22Rv1 (cell line): ENCODE measurements around the gene FAM98A.

Experiments
- CTCF ChIP-seq: fragments of 450-650 bp; IDR thresholded peaks from 2 replicates; pipeline ENCODE4 v1.5.1; 2017; ENCODE audit warnings: mild to moderate bottlenecking
- ZFX ChIP-seq: fragments of 450-650 bp; IDR thresholded peaks from 2 replicates; pipeline ENCODE4 v1.6.1; 2017; ENCODE audit warnings: antibody characterized with exemption, borderline replicate concordance

GRCh38 chr2:33577084-33577483 lies 22.0 kb downstream of the FAM98A start:
- no peak for TF ChIP-seq CTCF
- TF ChIP-seq ZFX: no peak
